AG08396 (cell line): ENCODE results near the gene CPOX.
"Not testable (repeated sequence)": the region's sequence is repeated elsewhere in the genome, so short reads cannot be mapped to it uniquely, and the experiment has no call there.

Experiments
- DNase-seq: peaks from one replicate; pipeline ENCODE4 v3.0.0; 2012; ENCODE audit warnings: low spot score, mixed read lengths

Gene CPOX

DNA sequence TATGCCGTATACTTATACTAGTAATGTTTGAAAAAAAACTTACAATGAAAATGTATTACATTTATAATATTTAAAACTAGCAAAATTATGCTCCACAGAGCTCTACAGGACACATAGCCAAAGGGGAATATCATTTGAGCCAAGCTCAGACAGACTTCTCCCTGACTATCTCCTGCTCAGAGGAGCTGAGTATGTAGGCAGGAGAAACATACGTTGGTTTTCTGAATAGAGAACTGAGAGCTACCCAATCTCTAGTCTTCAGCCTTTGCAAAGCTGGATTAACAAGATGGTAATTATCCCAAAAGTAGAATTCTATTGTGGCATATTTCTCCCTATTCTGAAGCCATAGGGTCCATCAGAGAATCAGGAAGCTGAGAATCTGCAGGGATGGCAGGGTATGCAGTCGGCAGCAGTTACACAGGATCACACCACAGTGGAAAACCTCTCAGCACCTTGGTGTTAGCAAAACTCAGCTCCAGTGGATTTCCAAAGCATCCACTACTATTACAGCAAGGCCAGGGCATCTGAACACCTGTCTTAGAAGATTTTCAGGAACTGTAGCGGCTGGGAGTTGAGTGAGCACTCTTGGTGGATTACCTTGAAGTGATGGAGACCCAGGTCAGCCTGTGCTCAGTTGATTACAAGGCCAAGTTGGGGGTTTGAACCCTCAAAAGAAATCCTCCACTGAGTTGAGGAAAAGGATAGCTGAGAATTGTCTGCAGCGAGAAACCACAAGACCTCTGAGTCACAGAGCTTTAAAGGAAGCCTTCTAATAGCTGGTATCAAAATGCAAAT, 31.5 kb downstream of the CPOX start:
- DNase-seq: no peak

DNA sequence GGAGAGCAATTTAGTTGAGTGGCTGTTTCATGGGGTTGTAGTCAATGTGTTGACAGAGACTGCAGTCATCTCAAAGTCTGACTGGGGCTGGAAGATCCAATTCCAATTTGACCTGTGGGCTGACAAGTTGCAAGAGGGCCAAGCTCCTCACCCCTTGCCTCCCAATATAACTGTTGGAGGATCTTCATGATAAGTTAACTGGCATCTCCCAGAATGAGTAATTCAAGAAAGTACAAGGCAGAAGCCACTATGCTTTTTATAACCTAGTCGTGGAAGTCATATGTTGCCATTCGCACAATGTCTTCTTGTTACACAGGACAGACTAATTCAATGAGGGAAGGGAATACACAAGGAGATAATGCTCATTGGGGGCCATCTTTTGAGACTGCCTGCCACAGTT, 32.5 kb downstream of the CPOX start:
- no peak for DNase-seq

DNA sequence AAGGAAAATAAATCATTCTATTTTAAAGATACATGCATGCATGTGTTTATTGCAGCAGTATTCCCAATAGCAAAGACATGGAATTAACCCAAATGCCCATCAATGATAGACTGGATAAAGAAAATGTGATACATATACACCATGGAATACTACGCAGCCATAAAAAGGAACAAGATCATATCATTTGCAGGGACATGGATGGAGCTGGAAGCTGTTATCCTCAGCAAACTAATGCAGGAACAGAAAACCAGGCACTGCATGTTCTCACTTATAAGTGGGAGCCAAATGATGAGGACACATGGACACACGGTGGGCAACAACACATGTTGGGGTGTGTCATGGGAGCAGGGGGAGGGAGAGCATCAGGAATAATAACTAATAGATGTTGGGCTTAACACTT, 33.6 kb downstream of the CPOX start:
- not testable (repeated sequence) for DNase-seq

DNA sequence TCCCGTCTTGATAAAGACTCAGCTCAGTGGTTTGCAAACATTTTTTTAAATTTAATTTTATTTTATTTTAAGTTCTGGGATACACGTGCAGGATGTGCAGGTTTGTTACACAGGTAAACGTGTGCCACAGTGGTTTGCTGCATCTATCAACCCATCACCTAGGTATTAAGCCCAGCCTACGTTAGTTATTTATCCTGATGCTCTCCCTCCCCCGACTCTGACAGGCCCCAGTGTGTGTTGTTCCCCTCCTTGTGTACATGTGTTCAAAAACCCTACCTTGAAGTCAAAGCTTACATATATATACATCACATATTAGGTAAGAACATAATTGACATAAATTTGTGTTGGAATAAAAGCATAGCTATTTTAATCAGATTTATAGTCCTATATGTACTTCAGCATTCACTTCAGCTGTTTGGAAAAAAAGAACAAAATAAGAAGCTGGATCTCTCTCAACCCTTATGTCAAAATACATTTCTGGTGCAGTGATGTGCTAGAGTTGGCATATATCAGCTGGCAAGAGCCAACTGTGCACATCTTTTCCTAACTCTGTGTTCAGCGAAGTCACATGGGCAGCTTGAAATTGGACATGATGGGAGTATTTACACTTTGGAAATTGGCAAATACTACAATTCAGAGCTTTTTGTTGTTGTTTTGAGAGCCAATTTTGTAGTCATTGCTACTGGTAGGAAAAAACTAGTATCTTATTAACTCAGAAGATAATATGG, 35.1 kb downstream of the CPOX start:
- no peak for DNase-seq

DNA sequence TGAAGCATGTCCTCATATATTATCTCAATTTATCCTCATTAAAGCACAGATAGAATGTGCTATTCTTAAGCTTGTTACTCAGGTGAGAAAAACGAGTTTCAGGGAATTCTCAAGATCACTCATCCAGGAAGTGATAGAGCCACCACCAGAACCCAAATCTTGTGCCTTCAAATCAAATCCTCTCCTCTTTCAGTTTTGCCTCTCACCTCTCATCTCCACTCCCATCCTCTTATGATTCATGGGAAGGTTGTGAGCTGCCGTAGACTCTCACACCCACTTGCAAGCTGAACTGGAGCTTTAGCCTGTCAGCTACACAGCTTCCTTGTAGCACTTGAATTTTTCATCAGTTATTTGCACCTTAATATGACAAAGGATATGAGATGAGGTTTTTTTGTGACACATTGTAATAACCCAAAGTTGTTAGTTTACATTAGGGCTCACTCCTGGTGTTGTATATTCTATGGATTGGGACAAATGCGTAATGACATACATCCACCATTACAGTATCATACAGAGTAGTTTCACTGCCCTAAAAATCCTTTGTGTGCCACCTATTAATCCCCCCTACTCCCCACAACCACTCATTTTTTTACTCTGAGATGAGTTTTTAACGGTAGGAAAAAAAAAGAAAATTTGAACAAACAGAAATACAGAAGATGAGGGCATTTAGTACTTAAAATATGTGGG, 35.9 kb downstream of the CPOX start:
- DNase-seq: no peak

DNA sequence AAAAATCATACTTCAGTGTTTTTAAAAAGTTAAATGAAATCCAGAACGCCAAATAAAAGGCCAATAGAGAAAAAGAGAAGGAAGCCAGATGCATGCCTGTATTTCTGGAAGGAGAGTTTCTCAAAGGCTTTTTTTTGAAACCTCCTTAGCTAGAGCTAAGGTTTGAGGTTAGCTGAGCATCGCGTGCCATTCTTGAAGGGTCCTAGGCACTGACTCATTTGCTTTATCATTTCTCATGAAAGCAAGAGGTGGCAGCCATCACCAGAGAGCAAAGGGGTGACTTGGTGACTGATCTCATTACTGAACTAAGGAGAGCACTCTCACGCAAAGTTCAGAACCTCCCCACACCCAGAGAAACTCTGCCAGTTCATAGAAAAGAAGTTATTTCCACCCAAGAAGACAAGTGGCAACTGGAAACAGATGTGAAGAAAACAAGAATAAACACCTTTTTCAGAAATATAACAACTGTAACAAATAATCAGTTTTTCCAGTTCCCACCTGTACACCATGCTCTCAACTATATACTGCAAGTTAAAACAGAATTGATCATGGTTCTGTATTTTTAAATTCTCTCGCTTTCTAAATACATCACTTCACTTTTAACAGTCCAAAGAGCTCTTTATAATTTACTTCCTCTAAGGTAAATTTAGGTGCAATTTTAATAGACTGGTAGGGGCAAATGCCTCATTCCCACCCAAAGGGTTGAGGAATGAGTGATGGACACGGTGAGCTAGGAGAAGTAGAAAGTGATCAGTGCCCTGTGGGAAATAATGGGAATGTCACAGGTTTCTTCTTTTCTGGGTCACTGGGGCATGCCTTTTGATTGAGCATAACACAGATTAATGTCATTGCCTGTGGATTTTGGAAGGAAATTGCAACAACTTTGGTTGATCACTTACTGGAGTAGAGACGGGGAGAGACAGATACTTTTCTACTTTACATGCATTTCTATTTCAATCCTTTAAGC, 37.0 kb downstream of the CPOX start:
- no peak for DNase-seq

DNA sequence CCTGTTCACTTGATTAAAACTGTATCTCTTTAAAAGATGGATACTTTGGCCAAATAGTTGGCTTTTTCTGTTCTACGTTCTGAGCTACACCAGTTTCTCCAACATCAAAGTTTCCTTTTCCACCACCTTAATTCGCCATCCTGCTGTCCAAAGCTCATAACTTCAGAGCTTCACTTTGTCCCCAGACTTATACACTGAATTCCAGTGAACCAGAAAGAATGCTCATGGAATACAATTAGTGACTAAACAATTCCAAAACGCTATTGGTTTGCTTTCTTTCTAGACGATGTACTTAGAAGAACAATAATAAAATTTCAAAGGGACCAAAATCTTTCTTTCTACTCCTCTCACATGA, 38.4 kb downstream of the CPOX start:
- DNase-seq: no peak

DNA sequence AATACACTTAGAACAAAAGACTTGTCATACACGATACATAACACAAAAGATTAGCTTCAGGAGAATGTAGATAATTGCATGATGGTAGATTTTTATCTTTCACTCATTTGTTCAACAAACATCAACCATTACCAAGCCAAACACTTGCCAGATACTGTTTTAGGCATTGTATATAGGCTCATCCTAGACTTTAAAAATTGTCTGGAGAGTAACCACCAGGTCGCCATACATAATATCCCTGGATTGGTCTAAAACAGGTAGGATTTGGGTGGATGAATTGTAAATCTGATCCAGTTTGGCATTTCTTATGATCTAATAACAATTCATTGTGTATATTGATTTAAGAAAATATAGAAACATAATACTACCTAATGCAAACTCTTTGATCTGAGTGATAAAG, 38.8 kb downstream of the CPOX start:
- DNase-seq: no peak

DNA sequence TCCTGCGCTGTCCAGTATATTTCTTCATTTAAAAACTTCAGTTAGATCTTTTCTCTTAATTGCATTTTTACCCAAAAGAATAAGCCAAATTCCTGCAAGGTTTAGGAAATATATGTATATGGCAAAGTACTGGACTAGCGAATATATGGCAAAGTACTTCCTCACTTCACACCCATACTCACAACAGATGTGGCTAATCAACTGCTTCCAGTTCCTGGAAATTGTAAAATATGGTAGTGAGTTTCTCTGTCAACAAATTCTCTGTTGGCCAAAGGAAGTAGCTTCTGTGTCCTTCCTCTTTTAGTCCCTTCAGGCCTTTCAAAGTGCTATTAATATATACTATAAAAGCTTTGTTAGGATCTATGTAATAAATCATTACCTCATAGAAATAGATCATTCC, 39.7 kb downstream of the CPOX start:
- DNase-seq: no peak

DNA sequence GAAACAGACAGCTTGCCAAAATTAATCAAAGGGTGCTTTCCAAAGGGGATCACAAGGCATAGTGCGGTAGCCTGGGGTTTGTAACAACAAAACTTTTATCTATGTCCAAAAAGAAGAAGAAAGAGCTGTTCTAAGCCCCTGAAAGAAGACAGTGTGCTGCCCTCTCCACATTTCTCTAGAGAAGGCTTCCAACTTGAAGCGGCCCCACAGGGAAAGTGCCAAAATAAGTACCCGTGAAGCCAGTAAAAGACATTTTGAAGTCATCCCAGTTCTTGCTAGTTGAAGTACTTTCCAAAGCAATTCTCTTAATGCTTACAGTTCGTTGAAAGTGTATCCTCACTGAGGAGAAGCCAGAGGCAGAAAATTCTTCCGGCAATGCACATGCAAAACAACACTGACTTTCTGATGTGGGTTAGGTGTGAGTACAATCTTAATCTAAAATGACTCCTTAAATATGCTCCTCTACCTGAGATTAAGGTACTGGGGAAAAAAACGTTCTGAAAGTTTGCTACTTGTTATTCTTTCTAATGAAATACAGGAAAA, 40.3 kb downstream of the CPOX start:
- no peak for DNase-seq

DNA sequence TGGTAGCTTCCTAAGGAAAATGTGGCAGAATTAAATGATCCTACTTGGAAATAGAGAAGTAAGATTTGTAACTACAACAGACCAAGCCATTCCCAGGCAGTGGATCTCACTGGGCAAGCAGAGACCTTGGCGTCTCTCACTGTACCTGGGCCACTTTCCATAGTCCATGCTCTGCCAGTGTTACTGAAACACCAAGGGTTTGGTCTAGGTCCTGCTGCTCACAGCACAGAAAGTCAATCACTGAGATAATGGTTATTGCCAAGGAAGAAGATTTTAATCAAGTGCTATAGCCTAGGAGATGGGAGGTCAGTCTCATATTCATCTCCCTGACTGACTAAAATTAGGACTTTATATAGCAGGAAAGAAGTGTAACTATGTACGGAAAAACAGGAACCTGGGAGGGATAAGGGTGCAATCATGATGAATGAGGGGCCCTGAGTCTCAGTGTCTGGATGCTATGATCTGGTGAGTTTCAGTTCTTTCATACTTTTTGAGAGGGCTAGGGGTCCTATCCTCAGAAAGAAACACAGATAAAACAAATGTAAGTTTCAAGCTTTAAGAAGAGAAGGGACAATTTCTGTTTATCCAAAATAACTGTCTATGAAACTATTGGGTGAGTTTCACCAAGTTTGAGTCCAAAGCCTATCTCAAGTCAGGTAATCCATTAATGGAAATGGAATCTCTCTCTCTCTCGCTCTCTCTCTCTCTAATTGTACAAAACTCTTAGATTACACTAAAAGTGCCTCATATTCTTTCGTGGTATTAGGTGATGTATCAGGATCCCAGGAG, 41.0 kb downstream of the CPOX start:
- DNase-seq: no peak

DNA sequence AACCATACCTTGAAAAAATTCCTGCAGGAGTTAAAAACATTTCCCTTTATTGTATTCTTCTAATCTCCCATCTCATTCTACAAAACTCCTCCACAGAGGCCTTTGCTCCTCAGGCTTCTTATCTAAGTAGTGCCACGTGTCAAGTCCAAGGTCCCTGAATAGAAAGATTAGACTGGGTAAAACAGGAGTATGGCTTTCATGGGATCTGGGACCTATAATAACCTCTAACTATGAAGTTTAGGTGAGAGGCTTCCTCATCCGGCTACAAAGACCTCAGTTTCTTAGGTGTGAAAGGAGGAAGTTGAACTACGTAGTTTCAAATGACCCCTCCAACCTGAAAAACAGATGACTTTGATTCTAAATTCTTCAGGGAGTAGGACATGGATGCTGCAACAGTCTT, 41.7 kb downstream of the CPOX start:
- DNase-seq: no peak

DNA sequence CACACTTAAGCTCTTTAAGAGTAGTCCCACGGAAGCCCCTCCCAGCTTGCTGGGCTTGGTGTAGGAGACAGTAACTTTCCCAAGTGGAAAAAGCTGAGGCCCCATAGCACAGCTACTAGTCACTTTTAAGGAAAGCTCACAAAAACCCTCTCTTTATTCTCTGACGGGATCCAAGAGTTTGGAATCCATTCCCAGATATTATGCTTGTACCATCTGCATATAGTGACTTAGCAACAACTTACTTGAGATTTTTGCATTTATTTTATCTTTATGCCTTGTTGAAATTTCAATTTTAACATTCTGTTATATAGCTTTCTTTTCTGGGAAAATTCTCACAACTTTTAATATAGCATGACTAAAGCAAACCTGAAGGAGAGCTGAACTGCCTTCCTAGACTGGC, 42.2 kb downstream of the CPOX start:
- no peak for DNase-seq

DNA sequence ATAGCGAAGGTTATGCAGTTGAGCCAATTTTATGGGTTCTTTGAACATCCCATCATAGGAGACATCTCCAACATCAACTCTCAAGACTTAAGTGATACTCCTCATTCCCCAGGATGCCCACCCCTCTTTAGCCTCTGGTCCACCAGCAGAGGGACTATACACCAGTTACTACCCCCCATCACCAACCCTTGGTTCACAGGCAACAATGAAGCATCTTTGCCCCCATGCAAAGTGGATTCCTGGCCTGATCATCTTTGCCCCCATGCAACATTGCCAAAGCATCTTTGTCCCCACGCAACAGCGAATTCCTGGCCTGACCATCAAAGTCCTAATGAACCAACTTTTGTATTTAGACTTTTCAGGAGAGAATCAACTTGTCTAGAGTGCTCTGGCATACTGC, 42.6 kb downstream of the CPOX start:
- no peak for DNase-seq

DNA sequence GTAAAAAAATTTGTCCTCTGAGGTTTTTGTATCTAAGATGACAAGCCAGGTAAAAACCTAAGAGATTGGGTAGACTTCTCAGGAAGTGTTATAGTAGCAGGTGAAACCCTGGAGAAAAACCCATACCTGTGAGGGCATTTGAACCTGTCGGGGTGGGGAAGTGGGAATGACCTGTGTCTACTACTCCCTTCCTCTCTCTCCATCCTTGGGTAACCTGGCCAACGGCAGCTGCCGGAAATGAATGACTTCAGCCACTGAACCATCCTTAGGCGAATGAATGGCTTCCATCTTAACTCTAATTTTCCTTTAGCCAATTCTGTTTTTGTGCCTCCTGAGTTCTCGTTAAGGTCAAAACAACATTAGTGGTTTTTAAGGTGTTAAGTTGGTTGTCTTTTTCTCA, 44.9 kb downstream of the CPOX start:
- DNase-seq: no peak

DNA sequence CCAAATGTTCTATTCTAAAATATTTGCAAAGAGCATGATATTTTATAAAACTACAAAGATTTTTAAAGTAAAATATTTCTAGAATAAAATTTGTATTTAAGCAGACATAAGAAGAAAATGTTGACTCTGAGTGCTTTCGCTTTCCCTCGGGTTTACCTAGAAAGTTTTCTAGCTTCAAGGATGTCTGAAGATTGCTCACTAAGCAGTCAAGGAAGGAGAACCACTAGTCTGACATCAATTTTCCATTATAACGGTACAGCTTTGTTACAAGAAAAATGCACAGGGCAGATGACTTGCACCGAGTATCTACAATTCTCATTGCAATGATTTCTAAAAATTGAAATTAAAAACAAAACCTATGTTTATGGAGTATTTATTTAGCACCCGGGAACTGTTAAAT, 47.5 kb downstream of the CPOX start:
- DNase-seq: no peak

DNA sequence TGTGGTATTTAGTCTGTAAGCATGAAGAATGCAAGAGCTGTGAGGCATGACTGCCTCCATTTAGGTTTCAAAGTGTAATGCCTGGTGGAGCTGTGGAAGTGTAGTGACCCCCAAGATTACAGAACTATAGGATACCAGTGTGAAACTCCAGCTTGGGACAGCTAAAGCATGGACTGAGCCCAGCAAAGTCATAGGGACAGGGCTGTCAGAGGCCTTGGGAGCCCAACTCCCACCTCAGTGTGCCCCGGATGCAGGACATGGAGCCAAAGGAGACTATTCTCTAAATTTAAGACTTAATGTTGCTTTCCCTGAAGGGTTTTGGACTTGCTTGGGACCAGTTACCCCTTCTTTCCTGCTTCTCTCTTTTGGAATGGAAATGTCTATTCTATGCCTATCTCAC, 50.8 kb downstream of the CPOX start:
- no peak for DNase-seq

DNA sequence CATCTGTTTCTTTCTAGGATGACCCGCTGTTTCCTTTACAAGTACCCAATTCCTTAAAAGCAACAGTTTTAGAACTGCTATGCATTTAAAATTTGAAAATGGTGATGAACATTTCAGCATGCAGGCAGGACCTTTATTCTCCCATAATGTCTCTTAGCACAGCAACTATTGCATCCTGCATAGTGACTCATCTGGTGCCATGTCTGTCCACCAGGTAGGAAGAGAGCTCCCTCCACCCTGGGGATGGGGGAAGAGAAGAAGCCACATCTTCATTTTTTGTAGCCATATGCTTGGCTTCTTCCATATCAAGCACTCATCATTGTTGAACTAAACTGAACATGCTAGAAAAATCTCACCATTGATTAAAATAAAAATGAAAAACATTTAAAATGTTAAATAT, 51.7 kb downstream of the CPOX start:
- DNase-seq: no peak

DNA sequence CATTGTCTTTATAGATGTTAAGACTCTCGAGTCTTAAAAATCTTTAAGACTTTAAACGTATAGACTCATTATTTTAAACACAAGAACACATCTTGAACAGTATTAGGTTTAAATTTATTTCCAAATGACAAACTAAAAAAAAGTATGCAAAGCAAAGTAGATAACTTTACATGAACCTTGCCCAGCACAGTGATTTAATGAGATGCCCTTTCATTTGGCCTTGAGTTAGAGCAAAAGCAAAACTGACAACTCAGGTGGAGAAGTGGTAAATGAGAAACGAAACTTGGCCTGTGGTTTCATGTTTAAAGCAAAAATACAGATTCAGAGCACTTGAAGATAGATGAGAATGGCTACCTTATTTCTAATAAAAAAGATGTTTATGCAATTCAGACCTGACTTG, 53.1 kb downstream of the CPOX start:
- no peak for DNase-seq

DNA sequence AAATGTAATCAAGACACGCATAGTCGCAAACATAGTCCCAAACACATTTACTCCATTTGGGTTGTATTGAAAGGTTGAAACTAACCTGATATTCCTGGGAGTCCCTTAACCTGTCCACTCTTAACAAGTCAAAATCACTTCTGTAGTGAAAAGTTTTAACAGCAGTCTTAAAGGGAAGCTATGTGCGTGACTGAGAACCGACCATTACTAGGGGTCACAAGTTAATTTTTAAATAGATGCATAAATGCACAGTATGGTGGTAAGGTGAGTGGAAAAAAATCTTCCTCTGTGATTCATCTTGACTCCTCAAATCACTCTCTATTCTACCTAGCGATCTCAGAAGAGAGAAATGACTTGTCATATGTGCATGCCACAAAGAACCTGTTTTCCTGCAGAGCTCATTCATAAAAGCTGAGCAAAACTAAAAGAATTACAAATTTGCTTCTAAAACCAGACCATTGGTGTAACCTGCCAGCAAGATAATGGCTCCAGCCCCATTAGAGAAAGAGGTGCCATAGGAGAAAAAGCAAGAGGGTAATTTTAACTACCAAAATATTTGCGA, 56.9 kb downstream of the CPOX start:
- DNase-seq: no peak

DNA sequence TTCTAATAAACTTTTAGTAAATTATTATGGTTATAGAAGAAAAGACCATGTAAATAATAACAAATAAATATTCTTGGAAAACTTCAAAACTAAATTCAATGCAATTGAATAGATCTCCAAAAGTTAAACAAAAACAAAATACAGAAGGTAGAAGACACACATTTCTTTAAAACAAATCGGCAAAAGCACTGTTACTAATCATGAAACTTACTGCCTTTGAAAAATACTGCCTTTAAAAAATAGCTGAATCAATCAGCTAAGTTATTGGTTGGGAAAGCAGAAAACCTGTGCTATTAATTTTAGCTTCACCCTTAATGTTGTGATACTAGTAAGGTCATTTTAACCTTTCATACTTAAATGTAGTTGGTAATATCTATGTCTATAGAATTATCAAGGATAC, 58.7 kb downstream of the CPOX start:
- no peak for DNase-seq
